ENCODE results near the gene SBNO2.
A peak's percentile ranks its signal among the peaks of the same experiment; 100 is the strongest.

SBNO2 gene

GRCh38 chr19:1113986-1114483, 60.0 kb downstream of the SBNO2 start:
- no peak for TF ChIP-seq CTCF (conservative IDR thresholded peaks at IDR 0.05; ENCODE audit: low read depth, low read length)
- H3K4me3 ChIP-seq (ENCODE audit: low read length) = no peak overlapping the region
- no peak for DNase-seq (ENCODE audit: low read depth)

- H3K4me3 ChIP-seq (ENCODE audit: low read length) = no peak overlapping the region
- peak; percentile 79 for TF ChIP-seq CTCF (conservative IDR thresholded peaks at IDR 0.05; ENCODE audit: low read depth, low read length)
- peak; percentile 60 for DNase-seq (ENCODE audit: low read depth)
Measured at GRCh38 chr19:1113030-1113985, 60.8 kb downstream of the SBNO2 start.

- no peak overlapping the region for H3K4me3 ChIP-seq (ENCODE audit: low read length)
- DNase-seq (ENCODE audit: low read depth) = no peak
- no peak for TF ChIP-seq CTCF (conservative IDR thresholded peaks at IDR 0.05; ENCODE audit: low read depth, low read length)
Measured at GRCh38 chr19:1112268-1113029, 61.6 kb downstream of the SBNO2 start.

- TF ChIP-seq CTCF (conservative IDR thresholded peaks at IDR 0.05; ENCODE audit: low read depth, low read length) = no peak
- no peak for DNase-seq (ENCODE audit: low read depth)
- no peak overlapping the region for H3K4me3 ChIP-seq (ENCODE audit: low read length)
Measured at GRCh38 chr19:1111641-1112267, 62.3 kb downstream of the SBNO2 start.

GRCh38 chr19:1110809-1111640, 63.0 kb downstream of the SBNO2 start:
- no peak for DNase-seq (ENCODE audit: low read depth)

More at GRCh38 chr19:1110809-1111640, 63.0 kb downstream of the SBNO2 start:
- H3K4me3 ChIP-seq (ENCODE audit: low read length) = no peak overlapping the region
- TF ChIP-seq CTCF (conservative IDR thresholded peaks at IDR 0.05; ENCODE audit: low read depth, low read length) = no peak

All from retinal pigment epithelial cell (primary cell).